HG03064 (cell line): Measurements from ENCODE around the gene ALDOC.
A peak's percentile ranks its signal among the peaks of the same experiment; 100 is the strongest.
"Not testable (repeated sequence)": the region's sequence is repeated elsewhere in the genome, so short reads cannot be mapped to it uniquely, and the experiment has no call there.

ENCODE experiments used
- ATAC-seq: cut with Tn5 transposase; IDR thresholded peaks from one replicate; pipeline ENCODE4 v1.9.1; 2021; ENCODE audit warnings: low read depth; ENCODE audit not compliant: unreplicated experiment

Gene ALDOC

DNA sequence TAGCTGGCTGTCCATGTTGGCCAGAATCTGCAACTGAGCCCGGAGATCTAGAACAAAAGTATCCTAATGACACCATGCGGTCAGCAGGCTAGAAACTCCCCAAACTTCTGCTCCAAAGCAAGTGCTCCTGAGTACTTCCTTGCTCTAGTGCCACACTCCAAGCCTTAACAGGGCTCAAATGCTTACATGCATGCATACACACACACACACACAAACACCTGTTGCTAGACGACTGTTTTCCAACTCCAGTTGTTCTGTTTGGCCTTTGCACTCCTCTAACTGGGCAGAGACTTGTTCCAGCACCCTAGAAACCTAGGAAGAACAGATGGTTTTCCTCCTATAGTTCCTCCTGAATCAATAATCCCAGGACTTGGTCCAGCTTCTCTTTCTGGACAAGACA is 7.7 kb upstream of the ALDOC start:
- ATAC-seq, result no peak

DNA sequence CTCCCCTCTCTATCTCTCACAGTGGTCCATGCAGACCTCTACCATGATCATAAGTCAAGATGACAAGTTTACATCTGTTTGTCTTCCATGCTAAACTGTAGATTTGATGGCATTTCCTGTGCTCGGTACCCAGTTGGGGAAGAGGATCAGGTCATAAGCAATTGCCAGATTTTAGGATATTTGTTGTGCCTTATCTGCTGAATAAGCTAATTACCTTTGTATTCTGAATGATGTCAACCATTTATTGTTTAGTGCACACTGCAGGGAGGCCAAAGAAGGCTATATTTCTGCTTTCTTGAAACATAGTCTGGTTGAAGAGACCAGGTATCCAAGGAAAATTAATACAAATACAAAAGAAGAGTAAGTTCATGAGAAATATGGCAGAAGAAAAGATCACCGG is 5.8 kb upstream of the ALDOC start:
- no peak for ATAC-seq

DNA sequence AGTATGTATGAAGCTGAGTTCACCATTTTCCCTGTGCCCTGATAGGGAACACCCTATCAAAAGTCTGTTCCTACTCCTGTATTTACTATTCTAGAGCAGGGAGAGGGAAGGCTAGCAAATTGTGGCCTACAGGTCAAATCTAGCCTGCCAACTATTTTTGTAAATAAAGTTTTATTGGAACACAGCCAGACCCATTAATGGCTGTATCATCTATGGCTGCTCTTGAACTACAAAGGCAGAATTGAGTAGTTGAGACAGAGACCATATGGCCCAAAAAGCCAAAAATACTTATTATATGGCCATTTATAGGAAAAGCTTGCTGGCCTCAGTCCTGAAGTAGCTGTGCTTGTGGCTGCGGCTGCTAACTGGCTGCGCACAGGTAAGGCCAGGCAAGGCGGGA is 4.3 kb upstream of the ALDOC start:
- ATAC-seq, result no peak

DNA sequence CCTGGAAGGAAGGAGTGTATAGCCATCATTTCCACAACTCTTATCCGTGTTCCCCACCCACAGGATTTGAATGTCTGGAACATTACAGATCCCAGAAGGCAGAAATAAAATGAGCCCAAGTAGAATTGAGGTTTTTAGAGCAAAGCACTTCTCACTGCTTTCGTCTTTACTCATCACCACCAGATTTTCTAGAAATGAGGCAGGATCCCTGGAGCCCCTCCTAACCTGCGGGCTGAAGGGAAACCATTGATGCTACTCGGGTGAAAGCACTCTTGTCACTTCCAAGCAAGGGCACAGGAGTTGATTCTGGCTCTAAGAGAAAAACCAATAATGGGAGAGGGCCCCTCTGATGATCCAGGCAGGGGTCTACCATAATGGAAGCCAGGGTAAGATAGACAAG is 2.8 kb upstream of the ALDOC start:
- no peak for ATAC-seq

DNA sequence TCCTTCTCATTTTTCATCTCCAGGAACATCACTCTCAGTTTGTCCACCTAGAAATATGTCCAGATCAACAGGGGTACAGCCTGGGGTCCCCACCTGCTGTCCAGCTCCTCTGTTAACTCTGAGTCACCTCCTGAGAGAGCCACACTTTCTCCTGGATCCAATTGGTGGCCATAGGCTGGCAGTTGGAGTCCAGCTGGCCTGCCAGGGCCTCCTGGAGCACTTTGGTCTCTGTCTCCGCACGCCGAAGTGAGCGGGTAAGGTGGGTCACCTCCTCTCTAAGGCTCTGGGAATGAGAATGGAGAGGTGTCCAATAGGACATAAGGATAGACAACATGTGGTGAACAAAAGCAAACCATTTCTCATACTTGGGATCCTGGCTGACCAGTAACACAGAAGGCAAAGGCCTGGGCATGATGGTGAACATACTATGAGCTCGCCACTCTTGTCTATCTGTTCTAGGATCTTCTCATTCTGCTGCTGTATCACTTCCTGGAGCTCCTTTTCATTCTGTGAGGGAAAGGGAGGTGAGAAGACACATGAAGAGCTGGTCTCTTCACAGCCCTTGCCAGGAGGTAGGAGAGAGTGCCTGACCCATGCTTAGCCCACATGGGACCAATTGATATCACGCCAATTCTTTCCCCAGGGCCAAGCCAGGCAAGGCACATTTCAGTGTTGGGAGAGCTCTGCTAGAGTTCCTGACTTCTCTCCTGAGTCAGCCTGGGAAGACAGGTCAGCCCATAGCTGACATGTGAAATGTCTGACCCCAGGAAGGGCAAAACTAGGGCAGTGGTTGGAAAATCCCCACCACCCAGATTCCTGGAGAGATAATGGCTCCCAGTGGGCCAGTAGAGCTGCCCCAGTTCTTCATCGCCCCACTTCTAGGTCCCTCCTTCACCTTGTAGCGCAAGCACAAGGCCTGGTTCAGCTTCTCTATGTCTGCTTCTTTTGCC is 1.8 kb upstream of the ALDOC start:
- ATAC-seq, result no peak

DNA sequence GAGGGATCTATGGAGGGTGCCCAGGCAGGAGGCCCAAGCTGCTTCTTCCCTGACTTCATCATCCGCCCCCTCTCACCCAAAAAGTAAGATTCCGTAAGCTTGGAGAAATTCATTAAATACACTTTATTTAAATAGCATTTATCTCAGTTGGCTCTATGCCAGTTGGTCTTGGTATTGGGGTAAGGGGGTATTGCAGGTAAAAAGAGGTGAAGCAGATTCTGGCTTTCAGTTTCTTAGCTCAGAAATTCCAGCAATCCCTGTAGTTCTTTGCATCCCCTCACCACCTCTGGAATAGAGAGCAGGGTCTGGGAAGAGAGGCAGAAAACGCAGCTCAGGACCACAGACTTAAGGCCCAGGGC is 750 bp upstream of the ALDOC start:
- ATAC-seq, result no peak

DNA sequence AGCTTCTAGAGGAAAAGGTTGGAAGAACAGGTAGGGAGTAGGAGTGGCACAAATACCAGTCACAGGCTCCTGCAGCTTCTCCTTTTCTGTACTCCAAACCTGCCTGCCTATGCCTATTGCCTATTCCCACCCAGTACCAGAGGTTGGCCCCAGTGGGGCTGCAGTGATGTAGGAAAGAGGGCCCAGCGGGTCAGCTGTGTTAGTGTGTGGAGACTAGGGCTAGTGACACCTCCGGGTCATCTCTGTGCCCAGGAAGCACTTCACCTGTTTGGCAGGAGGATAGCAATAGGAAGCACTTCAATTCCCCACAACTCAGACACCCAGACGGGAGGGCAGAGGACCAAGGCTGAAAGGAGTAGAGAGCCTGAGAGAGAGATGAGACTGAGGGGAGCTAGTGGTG is 679 bp downstream of the ALDOC start:
- not testable (repeated sequence) for ATAC-seq

DNA sequence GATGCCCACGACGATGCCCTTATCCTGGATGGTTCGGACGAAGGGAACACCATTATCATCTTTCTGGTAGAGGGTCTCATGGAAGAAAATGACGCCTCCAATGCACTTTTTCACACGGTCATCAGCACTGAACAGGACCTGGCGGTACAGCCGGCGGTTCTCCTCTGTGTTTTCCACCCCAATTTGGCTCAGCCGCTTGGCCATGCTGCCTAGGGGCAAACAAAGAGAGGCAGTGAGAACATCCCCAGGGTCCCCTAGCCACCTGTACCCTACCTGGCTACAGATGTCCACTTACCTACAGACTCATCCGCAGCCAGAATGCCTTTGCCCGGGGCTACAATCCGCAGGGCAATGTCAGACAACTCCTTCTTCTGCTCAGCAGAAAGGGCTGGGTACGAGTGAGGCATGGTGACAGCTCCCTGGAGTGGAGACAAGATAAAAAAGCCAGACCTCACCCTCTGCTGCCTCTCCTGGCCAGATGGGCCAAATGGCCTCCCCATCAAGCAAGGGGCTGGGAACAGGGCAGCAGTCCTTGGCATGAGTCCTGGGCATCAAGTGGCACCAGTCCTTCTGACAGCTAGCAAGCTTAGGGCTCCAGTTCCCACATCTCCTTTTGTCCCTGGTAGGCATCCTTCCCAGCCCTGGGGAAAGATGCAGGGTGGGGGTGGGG is 1.4 kb downstream of the ALDOC start:
- ATAC-seq, result no peak

DNA sequence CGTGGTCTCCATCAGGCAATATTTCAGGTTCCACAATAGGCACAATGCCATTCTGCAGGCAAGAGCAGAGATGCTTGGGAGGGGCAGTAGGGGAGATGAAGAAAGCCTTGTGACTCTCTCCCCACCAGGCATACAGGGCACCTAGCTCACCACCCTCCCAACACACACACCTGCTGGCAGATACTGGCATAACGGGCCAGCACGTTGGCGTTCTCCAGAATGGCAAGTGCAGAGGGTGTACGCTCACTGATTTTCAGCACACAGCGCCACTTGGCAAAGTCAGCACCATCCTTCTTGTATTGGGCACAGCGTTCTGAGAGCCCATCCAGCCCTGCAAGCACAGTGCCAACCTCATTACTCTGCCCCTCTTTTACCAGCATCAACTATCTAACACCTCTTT is 2.2 kb downstream of the ALDOC start:
- ATAC-seq, result no peak

DNA sequence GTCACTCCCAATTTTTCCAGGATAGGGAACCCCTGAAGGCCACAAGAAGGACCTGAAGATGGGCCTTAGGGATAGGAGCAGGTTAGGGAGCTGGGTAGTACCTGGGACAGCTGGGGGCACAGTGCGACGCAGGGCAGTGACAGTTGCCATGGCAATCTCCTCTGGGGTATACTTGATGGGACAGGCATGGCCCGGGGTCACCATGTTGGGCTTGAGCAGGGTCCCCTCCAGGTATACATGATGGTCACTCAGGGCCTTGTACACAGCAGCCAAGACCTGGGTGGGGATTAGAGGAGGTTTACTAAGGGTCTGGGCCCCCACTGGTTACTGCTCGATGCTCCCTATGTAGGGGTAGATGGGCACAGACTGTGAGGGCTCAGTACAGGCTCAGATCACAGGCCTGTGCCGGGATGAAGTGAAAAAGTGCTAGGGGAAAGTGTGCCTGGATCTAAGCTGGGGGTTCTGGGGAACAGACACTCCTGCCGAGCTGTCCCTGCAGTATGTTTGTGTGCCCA is 2.7 kb downstream of the ALDOC start:
- ATAC-seq, result no peak

DNA sequence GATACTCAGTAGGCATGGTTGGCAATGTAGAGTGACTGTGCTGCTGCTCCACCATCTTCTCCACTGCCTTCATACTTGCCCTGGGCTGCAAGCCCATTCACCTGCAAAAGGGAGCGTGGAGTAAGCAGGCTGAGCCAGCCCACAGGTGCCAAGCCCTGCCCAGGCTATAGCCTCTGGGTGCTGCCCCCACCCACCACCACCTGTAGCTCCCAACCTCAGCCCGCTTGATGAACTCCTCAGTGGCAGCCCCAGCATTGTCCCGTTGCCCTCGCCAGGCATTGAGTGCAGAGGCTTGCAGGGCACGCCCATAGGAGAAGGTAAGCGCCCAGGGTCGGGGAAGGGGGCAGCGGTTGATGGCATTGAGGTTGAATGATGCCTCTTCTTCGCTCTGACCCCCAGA is 3.2 kb downstream of the ALDOC start:
- ATAC-seq, result no peak

DNA sequence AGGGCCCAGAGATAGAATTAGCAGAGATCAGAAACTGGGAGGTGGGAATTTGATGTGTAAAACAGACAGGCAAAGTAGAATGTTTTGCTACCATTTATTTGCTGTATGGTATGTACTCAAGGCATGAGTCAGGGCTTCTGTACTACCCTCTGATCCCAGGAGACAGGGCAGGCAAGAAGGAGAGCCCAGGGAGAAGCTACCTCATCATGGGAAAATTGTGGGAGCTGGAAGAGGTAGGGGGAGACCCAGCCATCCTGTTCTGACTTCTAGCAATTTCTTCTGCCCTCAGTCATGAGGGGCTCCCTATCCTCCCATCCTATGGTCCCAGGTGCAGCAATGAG is 3.7 kb downstream of the ALDOC start:
- ATAC-seq, result no peak

DNA sequence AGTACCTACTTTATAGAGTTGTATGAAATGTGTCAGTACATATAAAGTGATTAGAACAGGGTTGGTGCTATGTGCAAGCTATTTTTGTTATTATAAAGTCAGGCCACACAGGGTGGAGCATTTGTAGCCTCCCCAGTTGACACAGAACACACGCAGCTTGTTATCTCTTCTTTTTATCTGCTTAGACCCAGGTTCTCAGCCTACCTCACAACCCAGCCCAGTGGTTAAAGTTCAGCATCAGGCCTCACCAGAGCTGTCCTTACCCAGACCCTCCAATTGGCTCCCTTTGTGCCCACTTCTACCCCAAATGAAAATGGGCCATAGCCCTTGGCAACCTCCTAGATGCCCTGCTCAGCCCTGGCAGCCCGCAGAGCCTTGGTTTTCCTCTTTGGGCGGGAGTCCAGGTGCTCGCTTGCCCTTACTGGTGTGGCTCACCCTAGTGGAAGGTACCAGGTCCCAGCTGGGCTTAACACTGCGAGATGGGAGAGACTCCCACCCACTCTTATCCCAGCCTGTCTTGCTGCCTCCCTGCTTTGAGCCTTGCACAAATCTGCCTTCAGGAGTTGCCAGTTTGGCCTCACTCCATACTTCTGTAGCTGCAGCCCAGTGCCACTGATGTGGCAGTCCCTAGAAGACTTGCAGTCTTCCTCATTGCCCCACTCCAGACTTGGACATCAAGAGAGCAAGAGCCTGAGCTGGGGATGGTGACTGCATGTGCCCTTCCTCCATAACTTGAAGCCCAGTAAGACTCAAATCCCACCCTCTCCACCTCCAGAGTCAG is 4.2 kb downstream of the ALDOC start:
- ATAC-seq, result no peak

DNA sequence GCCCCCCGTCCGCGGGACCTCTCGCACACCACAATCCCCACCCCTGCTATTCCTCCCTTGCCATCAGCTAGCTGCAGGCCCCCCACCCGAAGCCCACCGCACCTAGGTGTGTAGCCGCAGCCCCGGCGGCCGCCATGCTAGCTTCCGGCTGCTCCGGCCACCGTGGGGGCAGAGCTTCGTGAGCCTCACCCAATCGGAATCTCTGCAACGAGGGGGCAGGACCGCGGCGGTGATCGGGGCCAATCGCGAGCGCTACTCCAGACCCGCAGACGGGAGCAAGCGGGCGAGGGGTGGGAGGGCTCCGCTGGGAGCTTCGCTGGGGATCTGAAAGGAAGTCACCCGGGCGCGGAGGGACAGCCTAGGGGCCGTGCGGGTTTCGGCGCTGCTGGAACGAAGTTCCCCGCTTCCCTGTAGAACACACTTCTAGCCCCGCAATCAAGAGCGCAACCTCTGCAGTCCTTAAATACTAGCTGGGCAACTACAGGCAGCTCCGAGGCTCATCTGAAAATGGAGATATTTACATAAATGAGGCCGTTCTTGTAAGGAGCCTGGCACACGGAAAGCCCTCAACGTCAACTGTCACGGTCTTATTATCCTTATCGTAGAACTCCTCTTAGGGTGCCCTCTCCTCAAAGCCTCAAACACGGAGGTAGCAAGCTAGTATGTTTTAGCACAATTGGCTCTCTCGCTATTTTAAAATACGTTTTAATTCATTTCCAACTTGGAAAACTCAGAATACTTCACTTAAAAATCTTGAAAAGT is 5.2 kb downstream of the ALDOC start, which contains the start of gene PIGS:
PIGS (minus strand) TSS at position 164 of the 762 bp plus-strand sequence; CDS start at position 136, 28 bp downstream.
- ATAC-seq, result peak; percentile 75

DNA sequence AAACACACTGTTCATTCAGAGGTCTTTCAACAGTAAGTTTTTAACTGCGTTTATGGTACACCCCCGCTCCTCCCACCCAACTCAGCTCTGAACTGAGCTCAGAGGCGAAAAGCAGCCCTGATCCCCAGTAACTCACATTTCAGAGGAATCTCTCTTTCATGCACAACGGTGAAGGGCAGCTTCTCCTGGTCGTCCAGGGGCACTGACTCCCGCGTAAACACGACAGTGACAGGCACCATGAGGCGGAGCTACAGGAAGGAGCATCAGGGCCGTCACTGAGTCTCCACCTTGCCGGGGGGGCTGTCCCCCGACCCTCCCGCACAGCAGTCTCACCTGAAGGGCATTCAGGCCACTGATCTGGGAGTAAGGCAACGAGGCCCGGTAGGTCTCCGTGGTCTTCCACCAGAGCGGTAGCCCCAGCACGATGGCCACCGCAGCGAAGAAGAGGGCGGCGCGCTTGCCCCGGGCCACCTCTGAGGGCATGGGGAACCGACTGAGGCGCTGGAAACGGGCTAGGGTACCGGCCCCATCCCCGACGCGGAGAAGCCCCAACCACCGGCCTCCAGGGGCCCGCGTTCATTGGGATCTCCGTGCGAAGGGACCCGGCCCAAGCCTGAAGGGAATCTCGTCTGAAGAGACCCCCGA is 5.9 kb downstream of the ALDOC start:
- ATAC-seq, result no peak

DNA sequence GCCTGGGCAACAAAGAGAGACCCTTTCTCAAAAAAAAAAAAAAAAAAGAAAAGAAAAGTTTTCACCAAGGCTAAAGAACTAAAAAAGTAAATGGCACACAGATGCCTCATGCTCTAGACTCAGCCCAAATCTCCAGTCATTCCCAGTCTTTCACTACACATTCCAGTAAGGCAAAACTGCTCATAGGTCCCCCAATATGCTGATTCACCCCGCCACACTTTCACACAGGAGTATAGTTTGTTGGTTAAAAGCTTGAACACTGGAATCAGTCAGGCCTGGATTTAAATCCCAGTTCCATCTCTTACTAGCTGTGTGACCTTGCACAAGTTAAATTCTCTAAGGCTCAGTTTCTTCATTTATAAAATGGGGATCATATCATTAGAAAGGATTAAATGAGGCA is 7.2 kb downstream of the ALDOC start:
- ATAC-seq, result no peak

DNA sequence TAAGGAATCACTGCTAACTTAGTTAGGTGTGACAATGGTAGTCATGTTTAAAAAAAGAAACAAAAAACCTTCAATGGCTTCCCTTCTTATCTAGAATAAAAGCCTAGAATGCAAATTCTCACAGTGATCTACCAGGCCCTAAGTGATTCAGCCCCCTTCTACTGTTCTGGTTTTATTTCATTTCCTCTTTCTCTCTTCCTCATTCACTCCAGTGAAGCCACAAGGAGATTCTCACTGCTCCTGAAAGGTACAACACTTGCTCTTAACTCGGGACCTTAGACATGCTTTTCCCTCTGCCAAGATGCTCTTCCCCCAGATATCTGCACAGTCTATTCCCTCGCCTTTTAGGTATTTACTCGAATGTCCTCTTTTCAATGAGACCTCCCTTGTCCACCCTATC is 9.1 kb downstream of the ALDOC start:
- ATAC-seq, result no peak

DNA sequence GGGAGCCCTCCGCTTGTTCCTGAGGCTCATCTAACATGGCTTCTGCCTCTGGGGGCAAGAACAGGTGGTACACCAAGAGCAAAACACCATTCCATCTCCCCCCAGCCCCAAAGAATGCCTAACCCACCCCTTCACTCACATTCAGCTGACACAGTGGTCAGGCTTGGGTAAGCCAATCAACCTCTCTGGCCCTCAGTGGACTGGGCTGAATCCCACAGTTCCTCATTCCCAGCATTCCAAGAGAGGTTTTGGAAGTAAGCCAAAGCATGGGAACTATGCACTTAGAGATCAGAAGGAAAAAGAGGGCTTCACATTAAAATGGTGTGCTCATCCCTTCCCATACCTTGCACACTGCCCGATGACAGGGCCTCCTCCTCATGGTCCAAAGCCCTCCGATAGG is 13.2 kb downstream of the ALDOC start:
- ATAC-seq, result no peak

DNA sequence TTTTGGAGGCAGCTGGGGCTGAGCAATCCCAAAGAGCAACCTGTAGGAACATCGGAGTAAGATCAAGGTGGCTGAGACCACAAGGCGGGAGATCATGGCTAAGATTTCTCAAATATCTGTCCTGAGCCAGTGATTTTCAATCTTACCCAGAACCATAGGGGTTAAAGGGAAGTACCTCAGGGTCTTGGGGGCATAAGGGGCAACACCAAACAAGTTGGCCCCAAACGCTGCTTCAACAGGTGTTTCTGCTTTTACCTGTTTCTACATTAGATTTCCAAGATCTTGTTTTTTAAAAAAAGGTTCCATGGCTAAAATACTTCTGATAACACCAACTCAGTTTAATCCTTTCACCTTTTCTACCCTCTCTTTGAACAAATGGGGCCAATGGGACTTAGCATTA is 21.7 kb downstream of the ALDOC start:
- no peak for ATAC-seq

DNA sequence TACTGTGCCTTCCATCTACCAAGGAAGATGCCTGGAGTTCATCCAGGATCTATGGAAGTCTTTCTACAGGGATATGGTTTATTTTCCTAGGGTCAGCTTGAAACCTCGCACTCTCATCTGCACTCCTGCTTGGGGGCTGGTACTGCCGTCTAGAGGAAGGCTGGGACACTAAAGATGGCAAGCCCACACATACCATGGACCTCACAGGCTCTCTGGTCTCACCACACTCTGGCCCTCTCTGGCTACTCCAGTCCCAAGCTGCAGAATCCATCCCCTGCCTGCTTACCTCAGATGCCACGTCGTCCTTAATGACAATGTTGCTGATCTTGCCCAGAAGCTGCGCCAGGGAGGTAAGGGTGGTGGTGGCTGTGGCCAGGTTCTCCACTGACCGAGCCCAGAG is 22.1 kb downstream of the ALDOC start:
- ATAC-seq, result no peak
